Endothelial cell (in vitro differentiated cells): ENCODE results near the gene TSR1. TPM values are rescaled to one million over a fixed set of nuclear protein-coding genes. Genes with fewer than 3 reads are reported as not detected.
"Not testable (repeated sequence)": the region's sequence is repeated elsewhere in the genome, so short reads cannot be mapped to it uniquely, and the experiment has no call there.

Experiments
- DNase-seq: peaks from one replicate; pipeline ENCODE4 v3.0.0; 2021; ENCODE audit warnings: low spot score
- H3K27ac Mint-ChIP-seq: one replicate; pipeline ENCODE4 v1.8.0; 2021; ENCODE audit warnings: mixed read lengths, inconsistent platforms; ENCODE audit not compliant: unreplicated experiment
- H3K27me3 Mint-ChIP-seq: one replicate; pipeline ENCODE4 v1.8.0; 2021; ENCODE audit warnings: mild to moderate bottlenecking, moderate library complexity, mixed read lengths, inconsistent platforms; ENCODE audit not compliant: unreplicated experiment
- H3K36me3 Mint-ChIP-seq: one replicate; pipeline ENCODE4 v1.8.0; 2021; ENCODE audit warnings: mild to moderate bottlenecking, low read depth, mixed read lengths, inconsistent platforms; ENCODE audit not compliant: unreplicated experiment
- H3K4me1 Mint-ChIP-seq: one replicate; pipeline ENCODE4 v1.8.0; 2021; ENCODE audit warnings: mild to moderate bottlenecking, mixed read lengths, inconsistent platforms; ENCODE audit not compliant: unreplicated experiment
- H3K4me3 Mint-ChIP-seq: one replicate; pipeline ENCODE4 v1.8.0; 2021; ENCODE audit warnings: mild to moderate bottlenecking, mixed read lengths, inconsistent platforms; ENCODE audit not compliant: unreplicated experiment
- H3K9me3 Mint-ChIP-seq: one replicate; pipeline ENCODE4 v1.8.0; 2021; ENCODE audit warnings: mixed read lengths, inconsistent platforms; ENCODE audit not compliant: unreplicated experiment
- CTCF ChIP-seq: fragments of 200-600 bp; sonication (generic); IDR thresholded peaks from one replicate; pipeline ENCODE4 v1.5.0; 2021; ENCODE audit warnings: antibody characterized with exemption; ENCODE audit not compliant: unreplicated experiment
- total RNA-seq: library from RNA; stranded (reverse); fragmentation: NEBNext Ultra II Directional; extraction: Animal tissue kit (Norgen Biotek cat#: 25700); gene quantifications from one replicate; pipeline ENCODE4 v1.2.1, GENCODE V29; 2021; ENCODE audit not compliant: unreplicated experiment

The TSR1 gene
- total RNA-seq, 1 donor from 2014 or later = 20.9 TPM

GRCh38 chr17:2323629-2324314 is 12.5 kb downstream of the TSR1 start:
- H3K9me3 Mint-ChIP-seq = no peaks in the 10 kb centered on the region
- no peak overlapping the region for H3K27ac Mint-ChIP-seq
- DNase-seq = no peak
- peaks cover 38% of the 10 kb centered on the region for H3K36me3 Mint-ChIP-seq
- H3K4me1 Mint-ChIP-seq = no peaks in the 10 kb centered on the region
- H3K27me3 Mint-ChIP-seq = peaks cover 2% of the 10 kb centered on the region
- TF ChIP-seq CTCF = no peak
- no peak overlapping the region for H3K4me3 Mint-ChIP-seq

GRCh38 chr17:2321399-2321798 is 14.9 kb downstream of the TSR1 start:
- H3K36me3 Mint-ChIP-seq = peaks cover 35% of the 10 kb centered on the region
- no peak overlapping the region for H3K27ac Mint-ChIP-seq
- no peak for TF ChIP-seq CTCF
- no peaks in the 10 kb centered on the region for H3K9me3 Mint-ChIP-seq
- H3K27me3 Mint-ChIP-seq = peaks cover 2% of the 10 kb centered on the region
- DNase-seq = no peak
- no peaks in the 10 kb centered on the region for H3K4me1 Mint-ChIP-seq
- no peak overlapping the region for H3K4me3 Mint-ChIP-seq

- DNase-seq = no peak
- TF ChIP-seq CTCF = no peak
- H3K4me1 Mint-ChIP-seq = no peaks in the 10 kb centered on the region
- H3K27ac Mint-ChIP-seq = no peak overlapping the region
- no peaks in the 10 kb centered on the region for H3K27me3 Mint-ChIP-seq
- peaks cover 25% of the 10 kb centered on the region for H3K36me3 Mint-ChIP-seq
- peak overlapping the region; percentile 18 for H3K4me3 Mint-ChIP-seq
- no peaks in the 10 kb centered on the region for H3K9me3 Mint-ChIP-seq
Observed at GRCh38 chr17:2319051-2319450, 17.2 kb downstream of the TSR1 start.

- Mint-ChIP-seq H3K36me3 (peaks cover 18% of the 10 kb centered on the region), H3K27me3 (no peaks in the 10 kb centered on the region), H3K4me3 (no peak overlapping the region), H3K27ac (no peak overlapping the region), H3K4me1 (no peaks in the 10 kb centered on the region), H3K9me3 (no peaks in the 10 kb centered on the region)
- no peak for DNase-seq
- TF ChIP-seq CTCF = no peak
Observed at GRCh38 chr17:2317796-2318195, 18.5 kb downstream of the TSR1 start.

- DNase-seq, H3K4me1 Mint-ChIP-seq, H3K27ac Mint-ChIP-seq, H3K4me3 Mint-ChIP-seq, H3K9me3 Mint-ChIP-seq, H3K27me3 Mint-ChIP-seq: not testable (repeated sequence)
- peaks cover 14% of the 10 kb centered on the region for H3K36me3 Mint-ChIP-seq
Observed at GRCh38 chr17:2316916-2317205, 19.4 kb downstream of the TSR1 start.

GRCh38 chr17:2312736-2313135 is 23.5 kb downstream of the TSR1 start:
- H3K4me3 Mint-ChIP-seq = no peak overlapping the region
- no peaks in the 10 kb centered on the region for H3K4me1 Mint-ChIP-seq
- no peak overlapping the region for H3K27ac Mint-ChIP-seq
- no peak for TF ChIP-seq CTCF
- no peaks in the 10 kb centered on the region for H3K27me3 Mint-ChIP-seq
- no peaks in the 10 kb centered on the region for H3K36me3 Mint-ChIP-seq
- no peaks in the 10 kb centered on the region for H3K9me3 Mint-ChIP-seq
- DNase-seq = no peak
